HG03135 (cell line): Measurements from ENCODE around the gene MGAT4C.
"Not testable (repeated sequence)": the region's sequence is repeated elsewhere in the genome, so short reads cannot be mapped to it uniquely, and the experiment has no call there.

Experiments used
- ATAC-seq: cut with Tn5 transposase; IDR thresholded peaks from one replicate; pipeline ENCODE4 v1.9.1; 2021; ENCODE audit warnings: mild to moderate bottlenecking, moderate library complexity; ENCODE audit not compliant: unreplicated experiment

Gene MGAT4C

GRCh38 chr12:86256163-86256562, at the start of gene MGAT4C:
MGAT4C (minus strand) TSS chr12:86256391.
- no peak for ATAC-seq

GRCh38 chr12:86296396-86296795, 40.2 kb upstream of the MGAT4C start:
- ATAC-seq = not testable (repeated sequence)

DNA sequence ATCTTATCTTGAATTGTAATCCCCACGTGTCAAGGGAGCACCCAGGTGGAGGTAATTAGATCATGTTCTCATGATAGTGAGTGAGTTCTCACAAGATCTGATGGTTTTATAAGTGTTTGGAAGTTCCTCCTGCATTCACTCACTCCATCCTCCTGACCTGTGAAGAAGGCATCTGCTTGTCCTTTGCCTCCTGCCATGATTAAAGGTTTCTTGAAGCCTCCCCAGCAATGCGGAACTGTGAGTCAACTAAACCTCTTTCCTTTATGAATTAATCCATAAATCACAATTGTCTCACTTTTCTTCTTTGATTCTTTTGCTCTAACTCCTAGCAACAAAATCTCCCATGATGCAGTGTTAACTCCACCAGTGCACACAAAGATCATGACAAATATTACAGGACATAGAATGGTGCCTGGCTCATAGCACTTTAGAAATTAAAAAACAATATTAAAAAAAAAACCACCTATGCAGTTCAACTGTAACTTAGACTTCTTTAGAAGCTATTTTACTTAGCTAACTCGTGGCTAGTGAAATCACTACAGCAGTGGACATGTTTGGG, 37.6 kb upstream of the MGAT4C start:
- no peak for ATAC-seq

DNA sequence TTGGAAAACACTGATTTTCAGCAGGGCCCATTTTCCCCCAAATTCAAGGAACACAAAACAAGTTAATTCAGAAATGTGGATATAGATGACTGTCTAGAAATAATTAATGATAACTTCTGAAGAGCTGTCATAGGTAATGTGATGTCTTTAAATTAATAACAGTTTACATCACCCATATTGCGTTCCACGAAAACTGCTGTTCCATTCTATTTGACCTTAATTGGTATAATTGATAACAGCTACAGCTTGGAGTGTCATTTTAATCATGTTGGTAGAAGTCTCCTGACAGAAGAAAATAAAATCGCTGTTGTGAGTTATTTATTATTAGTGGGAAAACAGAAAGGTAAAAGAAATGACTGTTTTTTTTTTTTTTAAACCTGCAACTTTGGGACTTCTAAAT, 36.3 kb upstream of the MGAT4C start:
- ATAC-seq = no peak

- no peak for ATAC-seq
Measured at GRCh38 chr12:86290615-86291014, 34.4 kb upstream of the MGAT4C start.

GRCh38 chr12:86286119-86286518, 29.9 kb upstream of the MGAT4C start:
- ATAC-seq = no peak

GRCh38 chr12:86283620-86284019, 27.4 kb upstream of the MGAT4C start:
- no peak for ATAC-seq

GRCh38 chr12:86275356-86275755, 19.2 kb upstream of the MGAT4C start:
- no peak for ATAC-seq

GRCh38 chr12:86265329-86265695, 9.1 kb upstream of the MGAT4C start:
- ATAC-seq = no peak

DNA sequence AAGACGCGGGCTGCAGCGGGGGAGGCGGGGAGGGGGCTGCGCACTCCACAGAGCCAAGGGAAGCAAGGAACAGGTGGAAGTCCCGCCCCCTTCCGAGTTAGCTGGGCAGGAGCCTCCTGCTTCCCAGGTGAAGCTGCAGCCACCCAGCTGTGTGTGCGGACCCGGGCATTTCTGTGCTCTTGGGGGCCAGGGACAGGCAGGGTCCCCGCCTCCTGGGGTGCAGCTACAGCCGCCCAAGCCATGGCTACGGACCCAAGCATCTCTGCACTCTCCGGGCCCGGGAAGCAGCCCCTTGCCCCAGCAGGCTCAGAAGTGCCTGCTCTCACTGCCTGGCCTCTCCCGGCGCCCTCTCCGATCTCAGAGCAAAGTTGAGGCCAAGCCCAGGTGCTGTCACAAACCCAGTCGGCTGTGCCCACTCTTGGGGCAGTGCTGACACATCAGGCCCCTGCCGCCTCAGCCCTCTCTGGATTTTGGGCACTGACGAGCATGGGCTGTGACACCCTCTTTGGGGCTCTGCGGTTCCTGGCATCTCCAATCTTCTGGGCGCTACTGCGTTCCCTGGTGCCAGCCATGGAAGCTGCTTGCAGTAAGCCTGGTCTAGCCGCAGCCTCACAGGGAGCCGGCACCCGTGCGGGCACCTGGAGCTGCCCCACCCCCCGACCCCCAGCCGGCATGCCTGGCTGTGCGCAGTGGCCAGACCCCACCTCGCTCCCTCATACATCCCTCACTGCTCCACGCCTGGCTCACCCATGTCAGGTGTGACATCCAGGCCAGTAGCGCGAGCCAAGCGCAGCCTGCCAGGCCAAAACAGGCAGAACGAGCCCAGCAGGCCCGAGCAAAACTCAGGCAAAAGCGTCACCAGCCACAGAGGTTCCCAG, 8.5 kb upstream of the MGAT4C start:
- ATAC-seq = no peak

DNA sequence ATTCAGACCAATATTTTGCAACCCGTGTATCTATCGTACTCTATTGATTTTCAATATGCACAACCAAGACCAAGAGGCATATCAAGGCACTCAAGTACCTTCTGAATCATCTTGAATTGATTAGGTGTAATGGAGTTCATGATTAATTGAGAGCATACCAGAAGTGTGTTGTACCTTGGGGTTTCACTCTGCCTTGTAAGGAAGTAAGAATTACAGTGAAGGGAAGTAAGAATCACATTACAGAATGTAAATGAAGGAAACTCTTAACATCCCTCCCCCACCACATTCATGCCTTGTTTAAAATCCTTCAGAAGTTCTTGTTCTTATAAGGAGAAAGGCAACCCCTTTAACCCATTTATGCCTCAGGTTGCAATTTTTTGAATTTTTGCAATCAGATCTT, 5.4 kb upstream of the MGAT4C start:
- no peak for ATAC-seq

DNA sequence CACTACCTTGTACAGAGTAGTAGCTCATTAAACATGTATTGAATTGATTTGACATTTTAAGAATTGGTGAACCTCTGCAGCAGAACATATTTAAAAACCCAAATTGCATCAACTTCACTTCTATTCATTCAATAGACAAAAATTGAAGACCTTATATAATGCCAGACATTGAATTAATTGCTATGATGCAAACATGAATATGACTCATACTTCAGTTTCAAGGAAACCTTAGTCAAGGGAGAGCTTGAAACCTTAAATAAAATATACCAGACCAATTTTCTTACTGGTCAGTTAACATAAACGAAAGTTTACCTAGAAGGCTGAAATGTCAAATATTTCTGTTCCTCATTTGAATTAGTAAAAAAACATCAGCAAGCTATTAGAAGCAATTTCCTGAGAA, 5.0 kb upstream of the MGAT4C start:
- no peak for ATAC-seq

DNA sequence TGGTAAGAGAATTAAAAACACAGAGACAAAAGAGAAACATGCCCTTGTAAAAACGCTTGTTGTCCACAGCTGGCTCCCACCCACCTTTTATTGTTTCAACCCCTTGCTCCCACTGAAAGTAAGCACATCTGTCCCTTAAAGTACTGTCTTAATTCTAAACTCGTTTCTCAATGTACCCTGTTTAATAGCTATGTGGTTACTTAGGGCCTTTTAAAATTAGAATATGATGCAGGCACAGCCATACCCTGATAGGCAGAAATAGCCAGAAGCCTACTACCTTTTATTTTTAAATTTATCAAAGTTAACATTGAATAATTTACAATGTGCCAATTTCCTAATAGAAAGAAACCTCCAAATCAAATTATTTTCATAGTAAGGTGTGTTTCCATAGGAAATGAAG, 4.0 kb upstream of the MGAT4C start:
- ATAC-seq = no peak

- ATAC-seq = no peak
Measured at GRCh38 chr12:86257134-86257533, 943 bp upstream of the MGAT4C start.

DNA sequence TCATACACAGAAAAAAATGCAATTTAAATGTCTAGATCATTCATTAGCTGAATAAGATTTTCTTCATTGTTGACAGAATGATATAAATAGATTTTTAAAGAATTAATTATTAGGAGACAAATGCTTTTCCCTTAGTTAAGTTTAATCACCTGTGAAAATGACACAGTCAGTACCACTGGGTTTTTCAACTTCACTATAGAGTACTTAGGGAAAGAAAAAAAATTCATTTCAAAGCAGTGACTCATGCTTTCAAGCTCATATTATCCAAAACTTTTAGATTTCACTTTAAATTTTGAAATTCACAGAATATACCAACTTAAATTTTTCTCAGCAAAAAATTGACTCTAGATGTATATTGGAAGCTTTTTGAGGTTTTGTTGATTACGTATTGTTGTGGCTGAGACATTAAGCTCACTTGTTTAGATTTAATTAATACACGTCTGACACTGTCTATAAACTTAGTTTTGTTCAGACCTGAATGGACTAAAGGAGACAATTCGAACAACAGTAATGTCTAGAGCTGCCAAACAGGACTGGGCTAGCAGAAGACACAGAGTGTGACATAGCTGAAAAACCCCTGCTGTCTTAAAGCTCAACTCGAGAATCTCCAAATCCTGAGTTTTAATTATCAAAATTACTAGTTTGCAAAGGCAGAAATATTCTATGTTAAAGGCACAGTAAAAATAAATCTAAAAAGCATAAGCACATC, 1.6 kb downstream of the MGAT4C start:
- ATAC-seq = no peak

GRCh38 chr12:86249851-86250250, 6.3 kb downstream of the MGAT4C start:
- ATAC-seq = no peak

DNA sequence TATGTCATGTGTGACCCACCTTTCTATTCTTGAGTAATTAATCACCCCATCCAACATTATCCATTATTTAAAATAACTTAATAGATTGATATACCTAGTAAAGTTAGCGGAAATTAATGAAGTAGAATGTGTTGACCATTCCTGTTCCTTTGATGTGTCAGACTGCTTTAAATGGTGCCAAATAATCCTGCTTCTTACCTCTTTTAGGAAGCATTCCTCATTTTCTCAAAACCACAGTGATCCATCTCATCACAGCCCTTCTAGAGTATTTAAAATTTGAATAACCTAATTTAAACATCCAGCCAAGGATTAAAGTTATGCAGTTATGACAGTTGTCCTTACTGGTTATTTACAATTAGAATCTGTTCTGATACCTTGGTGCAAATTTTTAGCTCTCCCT, 6.9 kb downstream of the MGAT4C start:
- no peak for ATAC-seq

- no peak for ATAC-seq
Measured at GRCh38 chr12:86247871-86248270, 8.3 kb downstream of the MGAT4C start.

DNA sequence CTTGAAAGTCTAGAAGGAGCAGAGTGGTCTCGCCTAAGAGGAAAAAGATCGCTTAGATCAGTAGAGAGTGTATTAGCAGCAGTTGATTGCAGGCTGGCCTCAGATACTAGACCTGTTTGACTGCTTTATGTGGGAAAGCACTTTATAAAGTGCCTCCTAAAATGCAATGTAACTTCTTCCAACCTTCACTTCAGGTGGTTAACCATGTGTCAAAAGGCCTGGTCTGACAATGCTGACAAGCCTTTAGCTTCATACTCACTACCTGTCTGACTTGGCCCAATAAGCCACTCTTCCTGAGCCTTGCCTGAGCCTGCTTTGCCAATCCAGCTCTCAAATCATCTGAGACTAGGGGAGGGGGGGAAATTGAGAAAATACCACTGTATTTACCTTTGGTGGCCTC, 14.6 kb downstream of the MGAT4C start:
- no peak for ATAC-seq

- no peak for ATAC-seq
Measured at GRCh38 chr12:86234316-86234855, 21.8 kb downstream of the MGAT4C start.

- ATAC-seq = no peak
Measured at GRCh38 chr12:86233126-86233525, 23.1 kb downstream of the MGAT4C start.
